Measurements from ENCODE around the gene CYSLTR2. TPM values are rescaled to one million over a fixed set of nuclear protein-coding genes. Genes with fewer than 3 reads are reported as not detected.

The CYSLTR2 gene
- total RNA-seq, 1 experiment from 2014 or later, result not detected

DNA sequence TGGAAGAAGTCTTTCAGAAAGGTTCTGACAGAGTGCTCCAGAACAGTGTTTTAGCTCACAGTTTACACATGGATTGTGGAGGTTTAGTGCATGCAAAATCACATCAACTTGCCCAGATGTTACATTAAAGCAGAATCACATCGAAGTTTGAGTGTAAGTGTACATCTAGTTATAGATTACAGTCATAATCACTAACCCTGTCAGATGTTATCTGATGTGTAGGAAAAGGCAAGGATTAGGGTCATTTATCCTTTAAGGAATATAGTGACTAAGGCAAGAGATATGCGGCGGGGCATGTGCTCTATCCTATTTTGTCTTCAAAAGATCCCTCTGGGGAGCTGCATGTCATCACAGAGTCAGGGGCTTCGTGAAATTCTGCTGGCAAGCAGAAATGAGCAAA, 66.9 kb downstream of the CYSLTR2 start:
- H3K36me3 ChIP-seq (ENCODE audit: low read depth), result no peaks in the 10 kb centered on the region
- H3K4me2 ChIP-seq, result no peak overlapping the region
- no peaks in the 10 kb centered on the region for H3F3A ChIP-seq (ENCODE audit: insufficient read depth, low read depth)
- H4K20me1 ChIP-seq (ENCODE audit: insufficient read depth), result no peaks in the 10 kb centered on the region
- no peak for TF ChIP-seq CTCF (conservative IDR thresholded peaks at IDR 0.05)
- no peaks in the 10 kb centered on the region; the same call in none of the 2 replicates for H3K27me3 ChIP-seq (ENCODE audit: insufficient read depth, low read depth)
- H3K79me2 ChIP-seq (ENCODE audit: low read depth), result no peaks in the 10 kb centered on the region
- ChIA-PET POLR2A (ENCODE audit: unreplicated experiment) (no interaction called here), CTCF (no interaction called here)
- H3K4me3 ChIP-seq, result no peak overlapping the region
- BruUV-seq (replicated peaks), result no TSS peak
- H3K9me2 ChIP-seq (ENCODE audit: insufficient read depth), result no peaks in the 10 kb centered on the region
- no peaks in the 10 kb centered on the region for H3K4me1 ChIP-seq (replicated peaks; ENCODE audit: insufficient read depth)
- H3K9me3 ChIP-seq (ENCODE audit: insufficient read depth, low read depth), result peaks cover 10% of the 10 kb centered on the region; the same call in 1 of the 2 replicates
- DNase-seq, result no peak
- intact Hi-C loops (cut with micrococcal nuclease; ENCODE audit: unreplicated experiment), result no loop called here
- no peak overlapping the region for H3K27ac ChIP-seq
- no peak overlapping the region for H2AFZ ChIP-seq

DNA sequence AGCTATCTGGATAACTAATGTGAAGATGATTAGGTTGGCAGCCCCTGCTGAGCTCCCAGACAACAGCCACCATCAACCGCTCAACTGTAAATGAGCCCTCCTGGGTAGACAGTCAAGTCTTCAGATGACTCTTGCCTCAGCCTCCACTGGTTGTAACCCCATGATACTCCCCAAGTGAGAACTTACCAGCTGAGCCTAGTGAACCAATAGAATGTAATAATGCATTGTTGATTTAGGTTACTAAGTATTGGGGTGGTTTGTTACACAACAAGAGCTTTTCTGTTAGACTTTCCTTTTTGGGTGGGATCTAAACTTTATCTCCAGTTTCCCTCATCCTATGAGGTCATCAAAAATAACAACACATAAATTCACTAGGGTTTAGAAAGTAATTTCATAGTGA, 69.4 kb downstream of the CYSLTR2 start:
- 0 out of 2 replicates have a peak, but pooled peaks cover 2% of the 10 kb centered on the region for H3K9me3 ChIP-seq (ENCODE audit: insufficient read depth, low read depth)
- no peaks in the 10 kb centered on the region for H3K9me2 ChIP-seq (ENCODE audit: insufficient read depth)
- H3F3A ChIP-seq (ENCODE audit: insufficient read depth, low read depth), result no peaks in the 10 kb centered on the region
- H3K4me3 ChIP-seq, result no peak overlapping the region
- no peaks in the 10 kb centered on the region for H3K4me1 ChIP-seq (replicated peaks; ENCODE audit: insufficient read depth)
- no peak overlapping the region for H3K4me2 ChIP-seq
- intact Hi-C loops (cut with micrococcal nuclease; ENCODE audit: unreplicated experiment), result no loop called here
- POLR2A ChIA-PET (ENCODE audit: unreplicated experiment), result no interaction called here
- no peak for DNase-seq
- no peaks in the 10 kb centered on the region for H3K36me3 ChIP-seq (ENCODE audit: low read depth)
- no peak overlapping the region for H3K27ac ChIP-seq
- no peaks in the 10 kb centered on the region for H4K20me1 ChIP-seq (ENCODE audit: insufficient read depth)
- no peak overlapping the region for H2AFZ ChIP-seq
- TF ChIP-seq EZH2 (IDR thresholded peaks at IDR 0.05; ENCODE audit: low read depth), result no peak
- TF ChIP-seq CTCF (conservative IDR thresholded peaks at IDR 0.05), result no peak
- CTCF ChIA-PET, result no interaction called here
- no peaks in the 10 kb centered on the region; the same call in none of the 2 replicates for H3K27me3 ChIP-seq (ENCODE audit: insufficient read depth, low read depth)
- BruUV-seq (replicated peaks), result no TSS peak
- H3K79me2 ChIP-seq (ENCODE audit: low read depth), result no peaks in the 10 kb centered on the region

- Histone ChIP-seq H3F3A (ENCODE audit: insufficient read depth, low read depth) (no peaks in the 10 kb centered on the region), H3K9me3 (ENCODE audit: insufficient read depth, low read depth) (no peaks in the 10 kb centered on the region), H3K9me2 (ENCODE audit: insufficient read depth) (no peaks in the 10 kb centered on the region), H2AFZ (no peak overlapping the region), H4K20me1 (ENCODE audit: insufficient read depth) (no peaks in the 10 kb centered on the region), H3K27ac (no peak overlapping the region), H3K4me1 (replicated peaks; ENCODE audit: insufficient read depth) (no peaks in the 10 kb centered on the region), H3K36me3 (ENCODE audit: low read depth) (no peaks in the 10 kb centered on the region), H3K27me3 (ENCODE audit: insufficient read depth, low read depth) (no peaks in the 10 kb centered on the region; the same call in none of the 2 replicates), H3K4me2 (no peak overlapping the region), H3K4me3 (no peak overlapping the region), H3K79me2 (ENCODE audit: low read depth) (no peaks in the 10 kb centered on the region)
- TF ChIP-seq EZH2 (IDR thresholded peaks at IDR 0.05; ENCODE audit: low read depth), result no peak
- TF ChIP-seq CTCF (conservative IDR thresholded peaks at IDR 0.05), result no peak
- DNase-seq, result no peak
- BruUV-seq (replicated peaks), result no TSS peak
- POLR2A ChIA-PET (ENCODE audit: unreplicated experiment), result no interaction called here
- CTCF ChIA-PET, result no interaction called here
- intact Hi-C loops (cut with micrococcal nuclease; ENCODE audit: unreplicated experiment), result no loop called here
Observed at GRCh38 chr13:48725271-48725670, 71.5 kb downstream of the CYSLTR2 start.

Data from PC-9 (cell line).